Liver (tissue), 9 donors: ENCODE data around the gene LNX2. TPM values are rescaled to one million over a fixed set of nuclear protein-coding genes. Genes with fewer than 3 reads are reported as not detected.

Experiments
- DNase-seq: peaks from one replicate; pipeline ENCODE4 v3.0.0-alpha.2; 2017; ENCODE audit warnings: low spot score
- H3K27ac ChIP-seq, 2 donors: one replicate each; pipeline ENCODE4 v1.7.0; 2013; ENCODE audit warnings: inconsistent platforms in 2 of 2, low read length in 2 of 2, control low read depth in 1 of 2, low read depth in 1 of 2, mild to moderate bottlenecking in 1 of 2
- H3K27me3 ChIP-seq, 4 donors: one replicate each; pipeline versions ENCODE4 v1.6.1 to v1.7.0; 2013; ENCODE audit warnings: low read length in 3 of 4, inconsistent platforms in 1 of 4, mild to moderate bottlenecking in 1 of 4, moderate library complexity in 1 of 4; ENCODE audit not compliant: control insufficient read depth in 4 of 4, insufficient read depth in 4 of 4
- H3K36me3 ChIP-seq, 4 donors: one replicate each; pipeline versions ENCODE4 v1.6.1 to v1.7.0; 2013; ENCODE audit warnings: low read length in 3 of 4, mild to moderate bottlenecking in 3 of 4, low read depth in 1 of 4, moderate library complexity in 1 of 4; ENCODE audit not compliant: control insufficient read depth in 4 of 4, insufficient read depth in 3 of 4
- H3K4me1 ChIP-seq, 4 donors: one replicate each; pipeline versions ENCODE4 v1.6.1 to v1.7.0; 2013; ENCODE audit warnings: low read length in 3 of 4, mild to moderate bottlenecking in 3 of 4, moderate library complexity in 1 of 4; ENCODE audit not compliant: control insufficient read depth in 4 of 4, insufficient read depth in 4 of 4
- H3K4me3 ChIP-seq, 3 donors: one replicate each; pipeline versions ENCODE4 v1.6.1 to v1.7.0; 2013; ENCODE audit warnings: low read length in 3 of 3, control low read depth in 1 of 3, low read depth in 1 of 3, mild to moderate bottlenecking in 1 of 3
- H3K9ac ChIP-seq, 2 donors: one replicate each; pipeline ENCODE4 v1.7.0; 2013; ENCODE audit warnings: low read length in 2 of 2, mild to moderate bottlenecking in 2 of 2, moderate library complexity in 2 of 2, control low read depth in 1 of 2, low read depth in 1 of 2
- H3K9me3 ChIP-seq, 4 donors: one replicate each; pipeline versions ENCODE4 v1.6.1 to v1.7.0; 2013; ENCODE audit warnings: low read length in 3 of 4; ENCODE audit not compliant: control insufficient read depth in 4 of 4
- EGR1 ChIP-seq, 2 donors: IDR thresholded peaks; 2 replicates each; pipeline ENCODE4 v1.6.1; 2016 to 2018; ENCODE audit warnings: antibody characterized with exemption in 2 of 2, low read depth in 2 of 2
- FOXA1 ChIP-seq: IDR thresholded peaks from 2 replicates; pipeline ENCODE4 v1.6.1; 2016; ENCODE audit warnings: antibody characterized with exemption
- FOXA2 ChIP-seq: IDR thresholded peaks from 2 replicates; pipeline ENCODE4 v1.6.1; 2016; ENCODE audit warnings: antibody characterized with exemption
- GABPA ChIP-seq, 2 donors: IDR thresholded peaks in 1 of 2; conservative IDR thresholded peaks in 1 of 2; 2 replicates each; pipeline ENCODE4 v1.6.1; 2016; ENCODE audit warnings: antibody characterized with exemption in 2 of 2, mild to moderate bottlenecking in 1 of 2, moderate library complexity in 1 of 2
- HNF4A ChIP-seq, 2 donors: conservative IDR thresholded peaks; 2 replicates each; pipeline ENCODE4 v1.6.1; 2016; ENCODE audit warnings: antibody characterized with exemption in 2 of 2, mild to moderate bottlenecking in 2 of 2
- HNF4G ChIP-seq: IDR thresholded peaks from 2 replicates; pipeline ENCODE4 v1.6.1; 2016; ENCODE audit warnings: antibody characterized with exemption
- JUND ChIP-seq, 2 donors: IDR thresholded peaks; 2 replicates each; pipeline ENCODE4 v1.6.1; 2016; ENCODE audit warnings: antibody characterized with exemption in 2 of 2
- NR2F2 ChIP-seq: IDR thresholded peaks from 2 replicates; pipeline ENCODE4 v1.6.1; 2016; ENCODE audit warnings: antibody characterized with exemption
- RAD21 ChIP-seq, 2 donors: IDR thresholded peaks; 2 replicates each; pipeline ENCODE4 v1.6.1; 2016; ENCODE audit warnings: antibody characterized with exemption in 2 of 2, mild to moderate bottlenecking in 2 of 2
- SP1 ChIP-seq: IDR thresholded peaks from 2 replicates; pipeline ENCODE4 v1.6.1; 2018; ENCODE audit warnings: antibody characterized with exemption, mild to moderate bottlenecking
- TAF1 ChIP-seq: conservative IDR thresholded peaks from 2 replicates; pipeline ENCODE4 v1.6.1; 2016; ENCODE audit warnings: antibody characterized with exemption, mild to moderate bottlenecking
- YY1 ChIP-seq: IDR thresholded peaks from 2 replicates; pipeline ENCODE4 v1.6.1; 2016; ENCODE audit warnings: antibody characterized with exemption, mild to moderate bottlenecking
- WGBS: extraction: QIAGEN DNeasy Blood & Tissue Kit; methylation state at CpG from one replicate; pipeline ENCODE4 v1.1.7; 2013; 5-methylcytosine and 5-hydroxymethylcytosine counted together
- polyA plus RNA-seq, 2 donors: library from polyadenylated mRNA; stranded (reverse) in 1 of 2; unstranded in 1 of 2; fragments of 200-250 nt in 1 of 2; fragments of >200 nt in 1 of 2; fragmentation: Nextera tagmentation in 1 of 2; extraction: Ambion mirVana in 1 of 2; gene quantifications; one replicate each; pipeline versions ENCODE4 v1.2.1 to v1.2.3, GENCODE V29; 2013 to 2015
- total RNA-seq, 2 donors: library from RNA; depleted of rRNA; stranded (reverse); fragments of >200 nt; gene quantifications; one replicate each; pipeline ENCODE4 v1.2.3, GENCODE V29; 2014
- TF ChIP-seq, protein P1 (sequence below): fragments of 150-350 bp; IDR thresholded peaks from 2 replicates; pipeline ENCODE4 v1.5.1; 2017; ENCODE audit warnings: improper control_type of control experiment, low read depth, low read length; ENCODE audit not compliant: missing input control
- TF ChIP-seq, protein P2 (sequence below): IDR thresholded peaks from 2 replicates; pipeline ENCODE4 v1.6.1; 2016; ENCODE audit warnings: antibody characterized with exemption
- TF ChIP-seq, protein P3 (sequence below): IDR thresholded peaks from 2 replicates; pipeline ENCODE4 v1.6.1; 2016; ENCODE audit warnings: antibody characterized with exemption
- TF ChIP-seq, protein P4 (sequence below): IDR thresholded peaks from 2 replicates; pipeline ENCODE4 v1.6.1; 2016; ENCODE audit warnings: antibody characterized with exemption, mild to moderate bottlenecking
- TF ChIP-seq, protein P5 (sequence below): IDR thresholded peaks from 2 replicates; pipeline ENCODE4 v1.6.1; 2016; ENCODE audit warnings: antibody characterized with exemption
- donor health status: healthy.
- donor health status: healthy.
- donor health status: healthy.
- donor health status: healthy.
- donor health status: healthy.

The LNX2 gene
- total and polyA plus RNA-seq, 4 donors, result 6.2 to 25.9 (median 13.3) TPM

DNA sequence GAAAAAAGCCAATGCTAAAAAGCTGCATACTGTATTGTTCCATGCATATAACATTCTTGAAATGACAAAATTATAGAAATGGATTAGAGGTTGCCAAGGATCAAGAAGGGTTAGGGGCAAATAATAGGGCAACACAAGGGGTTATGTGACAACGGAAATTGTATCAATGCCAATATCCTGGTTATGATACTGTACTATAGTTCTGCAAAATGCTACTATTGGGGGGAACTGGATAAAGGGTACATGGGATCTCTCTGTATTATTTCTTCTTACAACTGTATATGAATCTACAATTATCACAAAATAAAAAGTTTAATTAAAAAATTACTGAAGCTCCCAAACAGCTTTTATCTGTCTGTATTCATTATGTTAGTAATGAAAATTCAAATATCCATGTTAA is 31.9 kb downstream of the LNX2 start:
- no peak overlapping the region for H3K9ac ChIP-seq
- no peak for DNase-seq
- peaks cover 0 to 1% (median 0%) of the 10 kb centered on the region in 4 donors for H3K36me3 ChIP-seq
- WGBS, result 88% methylated on average over 1 of the region's 1 CpG
- no peaks in the 10 kb centered on the region for H3K9me3 ChIP-seq
- H3K4me1 ChIP-seq, result peaks cover 0 to 17% (median 10%) of the 10 kb centered on the region in 4 donors
- no peak overlapping the region for H3K4me3 ChIP-seq
- no peak overlapping the region for H3K27ac ChIP-seq
- H3K27me3 ChIP-seq, result no peaks in the 10 kb centered on the region
- TF ChIP-seq, protein P1, sequence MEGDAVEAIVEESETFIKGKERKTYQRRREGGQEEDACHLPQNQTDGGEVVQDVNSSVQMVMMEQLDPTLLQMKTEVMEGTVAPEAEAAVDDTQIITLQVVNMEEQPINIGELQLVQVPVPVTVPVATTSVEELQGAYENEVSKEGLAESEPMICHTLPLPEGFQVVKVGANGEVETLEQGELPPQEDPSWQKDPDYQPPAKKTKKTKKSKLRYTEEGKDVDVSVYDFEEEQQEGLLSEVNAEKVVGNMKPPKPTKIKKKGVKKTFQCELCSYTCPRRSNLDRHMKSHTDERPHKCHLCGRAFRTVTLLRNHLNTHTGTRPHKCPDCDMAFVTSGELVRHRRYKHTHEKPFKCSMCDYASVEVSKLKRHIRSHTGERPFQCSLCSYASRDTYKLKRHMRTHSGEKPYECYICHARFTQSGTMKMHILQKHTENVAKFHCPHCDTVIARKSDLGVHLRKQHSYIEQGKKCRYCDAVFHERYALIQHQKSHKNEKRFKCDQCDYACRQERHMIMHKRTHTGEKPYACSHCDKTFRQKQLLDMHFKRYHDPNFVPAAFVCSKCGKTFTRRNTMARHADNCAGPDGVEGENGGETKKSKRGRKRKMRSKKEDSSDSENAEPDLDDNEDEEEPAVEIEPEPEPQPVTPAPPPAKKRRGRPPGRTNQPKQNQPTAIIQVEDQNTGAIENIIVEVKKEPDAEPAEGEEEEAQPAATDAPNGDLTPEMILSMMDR, result no peak

DNA sequence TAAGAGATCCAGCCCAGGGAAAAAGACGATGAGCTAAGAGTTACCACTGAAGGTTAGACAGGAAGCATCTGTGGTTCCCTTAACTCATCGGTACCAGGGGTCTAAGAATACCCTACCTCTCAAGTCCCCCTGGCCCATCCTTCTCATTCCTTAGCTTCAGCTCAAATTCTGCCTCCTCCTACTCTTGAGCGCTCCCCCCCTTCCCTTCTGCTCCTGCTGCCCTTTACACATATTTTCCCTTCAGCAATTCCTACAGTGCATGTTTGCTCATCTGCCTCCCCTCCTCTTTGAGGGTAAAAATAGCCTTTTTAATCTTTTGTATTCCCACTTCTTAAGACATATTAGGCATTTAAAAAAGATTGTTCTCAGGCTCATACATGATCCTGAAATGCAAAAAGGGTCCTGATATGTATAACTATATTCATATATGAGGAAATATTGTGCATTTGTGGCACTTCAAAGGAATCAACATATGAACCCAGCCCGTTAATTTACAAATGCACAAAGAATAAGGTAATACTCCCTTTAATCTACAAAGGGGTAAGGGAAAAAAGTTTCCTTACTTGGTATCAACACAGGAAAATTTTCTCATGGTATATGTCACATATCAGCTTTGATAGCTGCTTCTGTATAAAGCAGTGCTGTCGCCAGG is 33.1 kb downstream of the LNX2 start:
- H3K4me1 ChIP-seq, result peaks cover 0 to 18% (median 11%) of the 10 kb centered on the region in 4 donors
- 84% methylated on average over 5 of the region's 5 CpGs for WGBS
- no peak overlapping the region for H3K9ac ChIP-seq
- peaks cover 0 to under 1% (median 0%) of the 10 kb centered on the region in 4 donors for H3K36me3 ChIP-seq
- no peak overlapping the region for H3K4me3 ChIP-seq
- no peaks in the 10 kb centered on the region for H3K27me3 ChIP-seq
- H3K27ac ChIP-seq, result no peak overlapping the region
- DNase-seq, result no peak
- H3K9me3 ChIP-seq, result no peaks in the 10 kb centered on the region
- TF ChIP-seq YY1, result no peak
- TF ChIP-seq EGR1 (IDR thresholded peaks at IDR 0.05; ENCODE audit: low read depth in 2 of 2), result no peak
- no peak for TF ChIP-seq NR2F2
- TF ChIP-seq GABPA (IDR thresholded peaks at IDR 0.05 in 1 of 2, conservative IDR thresholded peaks at IDR 0.05 in 1 of 2), result no peak
- no peak for TF ChIP-seq SP1
- no peak for TF ChIP-seq HNF4G
- no peak for TF ChIP-seq RAD21 (IDR thresholded peaks at IDR 0.05)
- no peak for TF ChIP-seq FOXA1
- TF ChIP-seq, protein P2, sequence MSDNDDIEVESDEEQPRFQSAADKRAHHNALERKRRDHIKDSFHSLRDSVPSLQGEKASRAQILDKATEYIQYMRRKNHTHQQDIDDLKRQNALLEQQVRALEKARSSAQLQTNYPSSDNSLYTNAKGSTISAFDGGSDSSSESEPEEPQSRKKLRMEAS, result no peak
- TF ChIP-seq, protein P1, result no peak
- TF ChIP-seq TAF1, result no peak
- TF ChIP-seq HNF4A (conservative IDR thresholded peaks at IDR 0.05), result no peak
- TF ChIP-seq, protein P3, sequence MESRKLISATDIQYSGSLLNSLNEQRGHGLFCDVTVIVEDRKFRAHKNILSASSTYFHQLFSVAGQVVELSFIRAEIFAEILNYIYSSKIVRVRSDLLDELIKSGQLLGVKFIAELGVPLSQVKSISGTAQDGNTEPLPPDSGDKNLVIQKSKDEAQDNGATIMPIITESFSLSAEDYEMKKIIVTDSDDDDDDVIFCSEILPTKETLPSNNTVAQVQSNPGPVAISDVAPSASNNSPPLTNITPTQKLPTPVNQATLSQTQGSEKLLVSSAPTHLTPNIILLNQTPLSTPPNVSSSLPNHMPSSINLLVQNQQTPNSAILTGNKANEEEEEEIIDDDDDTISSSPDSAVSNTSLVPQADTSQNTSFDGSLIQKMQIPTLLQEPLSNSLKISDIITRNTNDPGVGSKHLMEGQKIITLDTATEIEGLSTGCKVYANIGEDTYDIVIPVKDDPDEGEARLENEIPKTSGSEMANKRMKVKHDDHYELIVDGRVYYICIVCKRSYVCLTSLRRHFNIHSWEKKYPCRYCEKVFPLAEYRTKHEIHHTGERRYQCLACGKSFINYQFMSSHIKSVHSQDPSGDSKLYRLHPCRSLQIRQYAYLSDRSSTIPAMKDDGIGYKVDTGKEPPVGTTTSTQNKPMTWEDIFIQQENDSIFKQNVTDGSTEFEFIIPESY, result no peak
- no peak for TF ChIP-seq FOXA2
- TF ChIP-seq, protein P4, sequence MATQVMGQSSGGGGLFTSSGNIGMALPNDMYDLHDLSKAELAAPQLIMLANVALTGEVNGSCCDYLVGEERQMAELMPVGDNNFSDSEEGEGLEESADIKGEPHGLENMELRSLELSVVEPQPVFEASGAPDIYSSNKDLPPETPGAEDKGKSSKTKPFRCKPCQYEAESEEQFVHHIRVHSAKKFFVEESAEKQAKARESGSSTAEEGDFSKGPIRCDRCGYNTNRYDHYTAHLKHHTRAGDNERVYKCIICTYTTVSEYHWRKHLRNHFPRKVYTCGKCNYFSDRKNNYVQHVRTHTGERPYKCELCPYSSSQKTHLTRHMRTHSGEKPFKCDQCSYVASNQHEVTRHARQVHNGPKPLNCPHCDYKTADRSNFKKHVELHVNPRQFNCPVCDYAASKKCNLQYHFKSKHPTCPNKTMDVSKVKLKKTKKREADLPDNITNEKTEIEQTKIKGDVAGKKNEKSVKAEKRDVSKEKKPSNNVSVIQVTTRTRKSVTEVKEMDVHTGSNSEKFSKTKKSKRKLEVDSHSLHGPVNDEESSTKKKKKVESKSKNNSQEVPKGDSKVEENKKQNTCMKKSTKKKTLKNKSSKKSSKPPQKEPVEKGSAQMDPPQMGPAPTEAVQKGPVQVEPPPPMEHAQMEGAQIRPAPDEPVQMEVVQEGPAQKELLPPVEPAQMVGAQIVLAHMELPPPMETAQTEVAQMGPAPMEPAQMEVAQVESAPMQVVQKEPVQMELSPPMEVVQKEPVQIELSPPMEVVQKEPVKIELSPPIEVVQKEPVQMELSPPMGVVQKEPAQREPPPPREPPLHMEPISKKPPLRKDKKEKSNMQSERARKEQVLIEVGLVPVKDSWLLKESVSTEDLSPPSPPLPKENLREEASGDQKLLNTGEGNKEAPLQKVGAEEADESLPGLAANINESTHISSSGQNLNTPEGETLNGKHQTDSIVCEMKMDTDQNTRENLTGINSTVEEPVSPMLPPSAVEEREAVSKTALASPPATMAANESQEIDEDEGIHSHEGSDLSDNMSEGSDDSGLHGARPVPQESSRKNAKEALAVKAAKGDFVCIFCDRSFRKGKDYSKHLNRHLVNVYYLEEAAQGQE, result no peak
- TF ChIP-seq, protein P5, sequence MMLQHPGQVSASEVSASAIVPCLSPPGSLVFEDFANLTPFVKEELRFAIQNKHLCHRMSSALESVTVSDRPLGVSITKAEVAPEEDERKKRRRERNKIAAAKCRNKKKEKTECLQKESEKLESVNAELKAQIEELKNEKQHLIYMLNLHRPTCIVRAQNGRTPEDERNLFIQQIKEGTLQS, result no peak
- no peak for TF ChIP-seq JUND (IDR thresholded peaks at IDR 0.05)
